HEK293 (cell line): ENCODE data around the gene ICAM5.
A peak's percentile ranks its signal among the peaks of the same experiment; 100 is the strongest.

Source experiments
- CTCF ChIA-PET: fragments of 350-600 bp; formaldehyde crosslinking; extraction: SDS; loops from one replicate; lab custom pipeline; 2021; ENCODE audit warnings: antibody characterized with exemption; lab: Yijun Ruan, JAX
- POLR2A ChIA-PET: fragments of 300-600 bp; formaldehyde crosslinking; extraction: SDS; loops from one replicate; lab custom pipeline; 2020; ENCODE audit warnings: antibody characterized with exemption, inconsistent platforms; lab: Yijun Ruan, JAX
- H3K27ac ChIP-seq: fragments of 200-500 bp; sonication (Bioruptor generic); 2 replicates; pipeline ENCODE4 v1.5.1; 2014; ENCODE audit warnings: low read depth, low read length, control low read depth, inconsistent platforms; ENCODE audit errors: extremely low read depth
- H3K36me3 ChIP-seq, 2 experiments: fragments of 200-500 bp in 1 of 2; sonication (Bioruptor generic) in 1 of 2; 1 replicate in 1 of 2; 2 replicates in 1 of 2; pipeline ENCODE4 v1.5.1; 2014 to 2017; ENCODE audit warnings: inconsistent platforms in 2 of 2, low read length in 2 of 2; ENCODE audit not compliant: control insufficient read depth in 2 of 2, insufficient read depth in 1 of 2
- H3K4me1 ChIP-seq: fragments of 200-500 bp; sonication (Bioruptor generic); 2 replicates; pipeline ENCODE4 v1.5.1; 2014; ENCODE audit warnings: mild to moderate bottlenecking, low read length, inconsistent platforms; ENCODE audit not compliant: control insufficient read depth, insufficient read depth
- H3K4me3 ChIP-seq: 2 replicates; pipeline ENCODE4 v1.5.1; 2011; ENCODE audit warnings: low read depth, mild to moderate bottlenecking, control low read depth, low read length, moderate library complexity
- H3K9me3 ChIP-seq: fragments of 200-500 bp; sonication (Bioruptor generic); 2 replicates; pipeline ENCODE4 v1.5.1; 2014; ENCODE audit warnings: low read depth, low read length, inconsistent platforms; ENCODE audit not compliant: control insufficient read depth, insufficient read depth
- ATF2 ChIP-seq: fragments of 450-650 bp; formaldehyde crosslinking; IDR thresholded peaks from 2 replicates; pipeline ENCODE4 v1.5.1; 2016; ENCODE audit warnings: missing biosample characterization, missing genetic modification characterization, low read depth
- BCL11B ChIP-seq: fragments of 450-650 bp; formaldehyde crosslinking; IDR thresholded peaks from 2 replicates; pipeline ENCODE4 v1.5.1; 2016; ENCODE audit warnings: low read depth, missing biosample characterization, missing genetic modification characterization
- HOXD13 ChIP-seq: sonication (generic); formaldehyde crosslinking; IDR thresholded peaks from 2 replicates; pipeline ENCODE4 v1.8.0; 2022; ENCODE audit warnings: missing genetic modification reagents, borderline replicate concordance
- OSR2 ChIP-seq: fragments of 450-650 bp; formaldehyde crosslinking; IDR thresholded peaks from 2 replicates; pipeline ENCODE4 v1.5.1; 2016; ENCODE audit warnings: missing biosample characterization, missing genetic modification characterization
- PBX3 ChIP-seq: sonication (generic); formaldehyde crosslinking; IDR thresholded peaks from 2 replicates; pipeline ENCODE4 v1.8.1; 2022; ENCODE audit warnings: mild to moderate bottlenecking, moderate library complexity, missing genetic modification reagents
- TCF7L2 ChIP-seq: IDR thresholded peaks from 2 replicates; pipeline ENCODE4 v1.6.1; 2011; ENCODE audit warnings: low read depth, mild to moderate bottlenecking, inconsistent platforms, low read length, moderate library complexity, borderline replicate concordance
- ZBTB17 ChIP-seq: fragments of 450-650 bp; formaldehyde crosslinking; IDR thresholded peaks from 2 replicates; pipeline ENCODE4 v1.5.1; 2016; ENCODE audit warnings: missing biosample characterization, missing genetic modification characterization
- ZBTB20 ChIP-seq: fragments of 450-650 bp; formaldehyde crosslinking; IDR thresholded peaks from 2 replicates; pipeline ENCODE4 v1.5.1; 2016; ENCODE audit warnings: missing biosample characterization, missing genetic modification characterization
- ZBTB48 ChIP-seq: fragments of 450-650 bp; formaldehyde crosslinking; IDR thresholded peaks from 2 replicates; pipeline ENCODE4 v1.5.1; 2016; ENCODE audit warnings: missing biosample characterization, missing genetic modification characterization
- ZNF140 ChIP-seq: fragments of 450-650 bp; formaldehyde crosslinking; IDR thresholded peaks from 2 replicates; pipeline ENCODE4 v1.5.1; 2016; ENCODE audit warnings: missing biosample characterization, missing genetic modification characterization
- ZNF157 ChIP-seq: fragments of 450-650 bp; formaldehyde crosslinking; IDR thresholded peaks from 2 replicates; pipeline ENCODE4 v1.5.1; 2016; ENCODE audit warnings: missing biosample characterization, missing genetic modification characterization
- ZNF23 ChIP-seq: fragments of 450-650 bp; formaldehyde crosslinking; IDR thresholded peaks from 2 replicates; pipeline ENCODE4 v1.5.1; 2016; ENCODE audit warnings: missing biosample characterization, missing genetic modification characterization, borderline replicate concordance
- ZNF341 ChIP-seq: fragments of 450-650 bp; formaldehyde crosslinking; IDR thresholded peaks from 2 replicates; pipeline ENCODE4; 2016; ENCODE audit warnings: low read depth, missing biosample characterization, missing genetic modification characterization
- ZNF391 ChIP-seq: fragments of 450-650 bp; formaldehyde crosslinking; IDR thresholded peaks from 2 replicates; pipeline ENCODE4 v1.5.1; 2016; ENCODE audit warnings: low read depth, missing biosample characterization, missing genetic modification characterization, borderline replicate concordance
- ZNF473 ChIP-seq: fragments of 450-650 bp; formaldehyde crosslinking; IDR thresholded peaks from 2 replicates; pipeline ENCODE4 v1.5.1; 2017; ENCODE audit warnings: missing biosample characterization, missing genetic modification characterization
- ZNF629 ChIP-seq: fragments of 450-650 bp; formaldehyde crosslinking; IDR thresholded peaks from 2 replicates; pipeline ENCODE4 v1.5.1; 2017; ENCODE audit warnings: missing biosample characterization, missing genetic modification characterization
- ZNF76 ChIP-seq: fragments of 450-650 bp; formaldehyde crosslinking; IDR thresholded peaks from 2 replicates; pipeline ENCODE4; 2016; ENCODE audit warnings: low read depth, missing biosample characterization, missing genetic modification characterization, borderline replicate concordance
- ZNF777 ChIP-seq: fragments of 450-650 bp; formaldehyde crosslinking; IDR thresholded peaks from 2 replicates; pipeline ENCODE4 v1.5.1; 2017; ENCODE audit warnings: missing biosample characterization, missing genetic modification characterization, borderline replicate concordance
- ZNF791 ChIP-seq: fragments of 450-650 bp; formaldehyde crosslinking; IDR thresholded peaks from 2 replicates; pipeline ENCODE4 v1.5.1; 2016; ENCODE audit warnings: missing biosample characterization, missing genetic modification characterization
- TF ChIP-seq, protein P1 (sequence below): fragments of 450-650 bp; formaldehyde crosslinking; conservative IDR thresholded peaks from 2 replicates; pipeline ENCODE4 v1.5.1; 2016; ENCODE audit warnings: low read depth, missing biosample characterization, missing genetic modification characterization
- TF ChIP-seq, protein P2 (sequence below): fragments of 450-650 bp; formaldehyde crosslinking; IDR thresholded peaks from 2 replicates; pipeline ENCODE4 v1.5.1; 2017; ENCODE audit warnings: missing biosample characterization, missing genetic modification characterization
- TF ChIP-seq, protein P3 (sequence below): fragments of 450-650 bp; formaldehyde crosslinking; IDR thresholded peaks from 2 replicates; pipeline ENCODE4 v1.5.1; 2016; ENCODE audit warnings: missing biosample characterization, missing genetic modification characterization
- TF ChIP-seq, protein P4 (sequence below): fragments of 450-650 bp; formaldehyde crosslinking; IDR thresholded peaks from 2 replicates; pipeline ENCODE4 v1.5.1; 2016; ENCODE audit warnings: missing biosample characterization, missing genetic modification characterization

Gene ICAM5

DNA sequence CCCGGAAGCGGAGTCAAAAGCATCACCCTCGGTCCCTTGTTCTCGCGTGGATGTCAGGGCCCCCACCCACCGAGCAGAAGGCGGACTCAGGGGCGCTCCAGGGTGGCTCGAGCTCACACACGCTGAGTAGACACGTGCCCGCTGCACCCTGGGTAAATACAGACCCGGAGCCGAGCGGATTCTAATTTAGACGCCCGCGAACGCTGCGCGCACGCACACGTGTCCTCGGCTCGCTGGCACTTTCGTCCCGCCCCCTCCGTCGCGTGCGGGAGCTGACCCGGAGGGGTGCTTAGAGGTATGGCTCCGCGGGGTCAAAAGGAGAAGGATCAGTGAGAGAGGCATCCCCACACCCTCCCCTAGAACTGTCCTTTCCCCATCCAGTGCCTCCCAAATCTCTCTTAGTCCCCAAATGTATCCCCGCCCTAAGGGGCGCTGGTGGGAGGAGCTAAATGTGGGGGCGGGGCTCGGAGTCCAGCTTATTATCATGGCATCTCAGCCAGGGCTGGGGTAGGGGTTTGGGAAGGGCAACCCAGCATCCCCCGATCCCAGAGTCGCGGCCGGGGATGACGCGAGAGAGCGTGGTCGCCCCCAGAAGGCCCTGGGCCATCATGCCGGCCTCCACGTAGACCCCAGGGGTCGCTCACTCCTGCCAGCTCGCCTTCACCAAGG lies 451 bp upstream of the ICAM5 start (continued):
- TF ChIP-seq, protein P1, sequence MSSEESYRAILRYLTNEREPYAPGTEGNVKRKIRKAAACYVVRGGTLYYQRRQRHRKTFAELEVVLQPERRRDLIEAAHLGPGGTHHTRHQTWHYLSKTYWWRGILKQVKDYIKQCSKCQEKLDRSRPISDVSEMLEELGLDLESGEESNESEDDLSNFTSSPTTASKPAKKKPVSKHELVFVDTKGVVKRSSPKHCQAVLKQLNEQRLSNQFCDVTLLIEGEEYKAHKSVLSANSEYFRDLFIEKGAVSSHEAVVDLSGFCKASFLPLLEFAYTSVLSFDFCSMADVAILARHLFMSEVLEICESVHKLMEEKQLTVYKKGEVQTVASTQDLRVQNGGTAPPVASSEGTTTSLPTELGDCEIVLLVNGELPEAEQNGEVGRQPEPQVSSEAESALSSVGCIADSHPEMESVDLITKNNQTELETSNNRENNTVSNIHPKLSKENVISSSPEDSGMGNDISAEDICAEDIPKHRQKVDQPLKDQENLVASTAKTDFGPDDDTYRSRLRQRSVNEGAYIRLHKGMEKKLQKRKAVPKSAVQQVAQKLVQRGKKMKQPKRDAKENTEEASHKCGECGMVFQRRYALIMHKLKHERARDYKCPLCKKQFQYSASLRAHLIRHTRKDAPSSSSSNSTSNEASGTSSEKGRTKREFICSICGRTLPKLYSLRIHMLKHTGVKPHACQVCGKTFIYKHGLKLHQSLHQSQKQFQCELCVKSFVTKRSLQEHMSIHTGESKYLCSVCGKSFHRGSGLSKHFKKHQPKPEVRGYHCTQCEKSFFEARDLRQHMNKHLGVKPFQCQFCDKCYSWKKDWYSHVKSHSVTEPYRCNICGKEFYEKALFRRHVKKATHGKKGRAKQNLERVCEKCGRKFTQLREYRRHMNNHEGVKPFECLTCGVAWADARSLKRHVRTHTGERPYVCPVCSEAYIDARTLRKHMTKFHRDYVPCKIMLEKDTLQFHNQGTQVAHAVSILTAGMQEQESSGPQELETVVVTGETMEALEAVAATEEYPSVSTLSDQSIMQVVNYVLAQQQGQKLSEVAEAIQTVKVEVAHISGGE (tag by site-specific recombination): no peak

- Histone ChIP-seq H3K9me3 (no peaks in the 10 kb centered on the region), H3K4me3 (peak overlapping the region; percentile 41), H3K4me1 (peaks cover 4% of the 10 kb centered on the region; the same call in 1 of the 2 replicates), H3K36me3 (peaks cover 0 to 5% of the 10 kb centered on the region in 2 experiments; a peak in 1 of 3 replicates), H3K27ac (no peak overlapping the region)
- POLR2A ChIA-PET: interaction anchor here (1.1 to 2.0 kb wide), 8 partner anchors 13 to 90 kb away, joined by 3 to 16 read pairs (median 10); partner anchors contain the start of genes ICAM1, RAVER1 and TYK2
- CTCF ChIA-PET: interaction anchor here (0.6 to 3.2 kb wide), 5 partner anchors 9 to 126 kb away, joined by 3 to 13 read pairs (median 5); partner anchors contain the start of gene ICAM1
- TF ChIP-seq ATF2 (no peak), TCF7L2 (no peak), ZNF777 (tag by site-specific recombination) (0 out of 2 replicates have a peak, but pooled peaks have one; percentile 12), ZNF140 (no peak), ZNF391 (tag by site-specific recombination) (no peak; the same call in 1 of the 2 replicates), HOXD13 (CRISPR knock-in tag) (no peak), OSR2 (no peak), ZBTB17 (tag by site-specific recombination) (peak; percentile 59), ZNF76 (tag by site-specific recombination) (peak; percentile 88), ZBTB20 (tag by site-specific recombination) (peak; percentile 84), ZBTB48 (tag by site-specific recombination) (peak; percentile 56; the same call in 1 of the 2 replicates), ZNF23 (tag by site-specific recombination) (no peak), PBX3 (CRISPR knock-in tag) (0 out of 2 replicates have a peak, but pooled peaks have one; percentile 33), ZNF629 (0 out of 2 replicates have a peak, but pooled peaks have one; percentile 10), ZNF157 (tag by site-specific recombination) (no peak), ZNF473 (tag by site-specific recombination) (no peak), BCL11B (tag by site-specific recombination) (no peak), ZNF341 (tag by site-specific recombination) (peak; percentile 98), ZNF791 (tag by site-specific recombination) (no peak)
- TF ChIP-seq, protein P2, sequence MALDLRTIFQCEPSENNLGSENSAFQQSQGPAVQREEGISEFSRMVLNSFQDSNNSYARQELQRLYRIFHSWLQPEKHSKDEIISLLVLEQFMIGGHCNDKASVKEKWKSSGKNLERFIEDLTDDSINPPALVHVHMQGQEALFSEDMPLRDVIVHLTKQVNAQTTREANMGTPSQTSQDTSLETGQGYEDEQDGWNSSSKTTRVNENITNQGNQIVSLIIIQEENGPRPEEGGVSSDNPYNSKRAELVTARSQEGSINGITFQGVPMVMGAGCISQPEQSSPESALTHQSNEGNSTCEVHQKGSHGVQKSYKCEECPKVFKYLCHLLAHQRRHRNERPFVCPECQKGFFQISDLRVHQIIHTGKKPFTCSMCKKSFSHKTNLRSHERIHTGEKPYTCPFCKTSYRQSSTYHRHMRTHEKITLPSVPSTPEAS (tag by site-specific recombination): no peak
- TF ChIP-seq, protein P3, sequence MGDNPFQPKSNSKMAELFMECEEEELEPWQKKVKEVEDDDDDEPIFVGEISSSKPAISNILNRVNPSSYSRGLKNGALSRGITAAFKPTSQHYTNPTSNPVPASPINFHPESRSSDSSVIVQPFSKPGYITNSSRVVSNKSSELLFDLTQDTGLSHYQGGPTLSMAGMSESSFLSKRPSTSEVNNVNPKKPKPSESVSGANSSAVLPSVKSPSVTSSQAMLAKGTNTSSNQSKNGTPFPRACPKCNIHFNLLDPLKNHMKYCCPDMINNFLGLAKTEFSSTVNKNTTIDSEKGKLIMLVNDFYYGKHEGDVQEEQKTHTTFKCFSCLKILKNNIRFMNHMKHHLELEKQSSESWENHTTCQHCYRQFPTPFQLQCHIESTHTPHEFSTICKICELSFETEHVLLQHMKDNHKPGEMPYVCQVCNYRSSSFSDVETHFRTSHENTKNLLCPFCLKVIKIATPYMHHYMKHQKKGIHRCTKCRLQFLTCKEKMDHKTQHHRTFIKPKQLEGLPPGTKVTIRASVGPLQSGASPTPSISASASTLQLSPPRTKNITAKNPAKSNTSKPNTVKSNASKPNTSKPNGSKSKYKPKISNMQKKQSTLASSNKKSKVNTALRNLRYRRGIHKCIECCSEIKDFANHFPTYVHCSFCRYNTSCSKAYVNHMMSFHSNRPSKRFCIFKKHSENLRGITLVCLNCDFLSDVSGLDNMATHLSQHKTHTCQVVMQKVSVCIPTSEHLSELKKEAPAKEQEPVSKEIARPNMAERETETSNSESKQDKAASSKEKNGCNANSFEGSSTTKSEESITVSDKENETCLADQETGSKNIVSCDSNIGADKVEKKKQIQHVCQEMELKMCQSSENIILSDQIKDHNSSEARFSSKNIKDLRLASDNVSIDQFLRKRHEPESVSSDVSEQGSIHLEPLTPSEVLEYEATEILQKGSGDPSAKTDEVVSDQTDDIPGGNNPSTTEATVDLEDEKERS: no peak
- TF ChIP-seq, protein P4, sequence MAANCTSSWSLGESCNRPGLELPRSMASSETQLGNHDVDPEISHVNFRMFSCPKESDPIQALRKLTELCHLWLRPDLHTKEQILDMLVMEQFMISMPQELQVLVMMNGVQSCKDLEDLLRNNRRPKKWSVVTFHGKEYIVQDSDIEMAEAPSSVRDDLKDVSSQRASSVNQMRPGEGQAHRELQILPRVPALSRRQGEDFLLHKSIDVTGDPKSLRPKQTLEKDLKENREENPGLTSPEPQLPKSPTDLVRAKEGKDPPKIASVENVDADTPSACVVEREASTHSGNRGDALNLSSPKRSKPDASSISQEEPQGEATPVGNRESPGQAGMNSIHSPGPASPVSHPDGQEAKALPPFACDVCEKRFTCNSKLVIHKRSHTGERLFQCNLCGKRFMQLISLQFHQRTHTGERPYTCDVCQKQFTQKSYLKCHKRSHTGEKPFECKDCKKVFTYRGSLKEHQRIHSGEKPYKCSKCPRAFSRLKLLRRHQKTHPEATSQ (tag by site-specific recombination): no peak
Measured at GRCh38 chr19:10290357-10290875, 664 bp downstream of the ICAM5 start.
